ENCODE data around the gene PRKRA. TPM values are rescaled to one million over a fixed set of nuclear protein-coding genes. Genes with fewer than 3 reads are reported as not detected.

PRKRA gene
- total and polyA plus RNA-seq, 4 experiments from 2014 or later, result 51.0 to 83.0 (median 54.7) TPM

DNA sequence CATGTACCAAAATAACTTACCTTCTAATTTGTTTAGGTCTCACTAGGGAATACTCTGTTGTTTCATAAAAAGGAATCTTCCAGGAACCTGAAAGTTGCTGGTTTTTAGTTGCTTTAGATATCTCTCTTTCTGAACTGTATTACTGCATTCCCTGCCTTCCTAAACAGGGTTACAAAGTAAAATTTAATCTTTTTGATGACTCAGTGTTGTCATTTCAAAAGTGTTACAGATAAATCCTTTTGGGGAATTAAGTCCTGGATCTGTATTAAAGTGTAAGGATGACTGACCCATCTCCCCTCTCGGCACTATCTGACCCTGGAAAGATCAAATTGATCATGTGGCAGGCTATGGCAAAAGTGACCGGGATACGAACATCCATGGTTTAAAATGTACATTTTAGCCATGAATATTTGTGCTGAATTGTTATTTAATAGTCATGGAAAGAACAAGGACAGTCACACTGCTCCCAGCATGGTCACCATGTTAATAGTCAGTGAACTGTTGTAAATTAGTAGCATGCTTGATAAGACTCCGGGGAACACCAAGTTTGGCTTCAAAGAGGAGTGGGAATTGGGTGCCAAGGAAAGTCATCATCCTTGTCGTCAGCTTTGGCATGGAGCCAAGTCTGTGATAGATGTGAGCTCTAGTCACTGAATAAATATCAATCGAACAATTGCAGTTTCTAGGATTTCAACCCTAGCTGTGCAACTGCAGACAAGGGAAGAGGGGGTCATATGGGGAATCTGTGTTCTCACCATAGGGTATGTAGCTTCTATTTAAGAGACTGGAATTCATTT, 33.5 kb upstream of the PRKRA start:
- peaks cover 41 to 75% (median 60%) of the 10 kb centered on the region in 4 donors for H3K4me1 Mint-ChIP-seq

DNA sequence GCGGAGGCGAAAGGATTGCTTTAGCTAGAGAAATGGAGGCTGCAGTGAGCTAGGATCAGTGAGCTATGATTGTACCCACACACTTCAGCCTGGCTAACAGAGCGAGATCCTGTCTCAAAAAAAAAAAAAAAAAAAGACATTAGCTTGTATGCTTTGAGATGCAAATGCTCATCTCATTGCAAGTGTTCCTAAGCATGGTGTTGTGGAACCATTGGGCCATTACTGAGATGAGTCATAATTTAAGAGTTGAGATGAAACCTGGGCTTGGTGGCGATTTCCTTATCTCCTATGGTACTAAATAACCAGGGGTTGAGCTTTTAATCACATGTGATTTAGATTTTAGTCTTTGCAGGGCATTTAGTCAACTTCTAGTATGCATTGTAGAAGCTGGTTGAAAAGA, 31.5 kb upstream of the PRKRA start:
- H3K4me3 ChIP-seq (ENCODE audit: low read length in 2 of 2), result no peak overlapping the region
- no peak for DNase-seq
- peaks cover 59% of the 10 kb centered on the region for H3K4me1 ChIP-seq (ENCODE audit: insufficient read depth, low read length)
- Mint-ChIP-seq H3K4me3 (peak overlapping the region; percentile 56 to 99 (median 94)), H3K4me1 (peaks cover 48 to 75% (median 62%) of the 10 kb centered on the region in 4 donors), H3K27ac (peak overlapping the region in 5 of 7 donors; percentile 20 to 68 (median 57)), H3K27me3 (no peaks in the 10 kb centered on the region), H3K36me3 (peaks cover 18 to 30% of the 10 kb centered on the region in 2 donors), H3K9me3 (no peaks in the 10 kb centered on the region)
- CTCF ChIA-PET (ENCODE audit: partially characterized antibody), result interaction anchor here (0.9 to 2.0 kb wide), 5 partner anchors 8 to 68 kb away, joined by 3 to 8 read pairs (median 3); no protein-coding TSS in a partner anchor
- H3K27ac ChIP-seq (ENCODE audit: low read depth, low read length), result no peak overlapping the region
- H3K27me3 ChIP-seq (ENCODE audit: insufficient read depth, low read length), result no peaks in the 10 kb centered on the region
- no peaks in the 10 kb centered on the region for H3K36me3 ChIP-seq (ENCODE audit: insufficient read depth, low read length)
- H3K9me3 ChIP-seq (ENCODE audit: control insufficient read depth in 1 of 2, low read length in 2 of 2), result no peaks in the 10 kb centered on the region
- intact Hi-C loops (cut with micrococcal nuclease), result no loop called here
- POLR2A ChIA-PET (ENCODE audit: partially characterized antibody), result interaction anchor here (1.2 to 4.5 kb wide), 3 partner anchors 10 to 69 kb away, joined by 3 to 49 read pairs (median 8); partner anchors contain the start of genes PJVK and PRKRA

More for the DNA sequence above, 33.5 kb upstream of the PRKRA start:
- H3K9me3 ChIP-seq (ENCODE audit: control insufficient read depth in 1 of 2, low read length in 2 of 2), result no peaks in the 10 kb centered on the region
- peaks cover 28 to 39% of the 10 kb centered on the region in 2 donors for H3K36me3 Mint-ChIP-seq
- DNase-seq, result no peak
- peak overlapping the region in 1 of 8 donors; percentile 3 for H3K4me3 Mint-ChIP-seq
- H3K27me3 ChIP-seq (ENCODE audit: insufficient read depth, low read length), result no peaks in the 10 kb centered on the region
- no peaks in the 10 kb centered on the region for H3K27me3 Mint-ChIP-seq
- no peak overlapping the region for H3K4me3 ChIP-seq (ENCODE audit: low read length in 2 of 2)
- peak overlapping the region in 4 of 7 donors; percentile 19 to 66 (median 42) for H3K27ac Mint-ChIP-seq
- intact Hi-C loops (cut with micrococcal nuclease), result no loop called here
- peaks cover 52% of the 10 kb centered on the region for H3K4me1 ChIP-seq (ENCODE audit: insufficient read depth, low read length)
- no peaks in the 10 kb centered on the region for H3K9me3 Mint-ChIP-seq
- POLR2A ChIA-PET (ENCODE audit: partially characterized antibody), result interaction anchor here (1.1 kb wide), 1 partner anchor 34 kb away, joined by 3 read pairs; the partner anchor contains the start of genes PJVK and PRKRA
- CTCF ChIA-PET (ENCODE audit: partially characterized antibody), result no interaction called here
- H3K27ac ChIP-seq (ENCODE audit: low read depth, low read length), result no peak overlapping the region
- H3K36me3 ChIP-seq (ENCODE audit: insufficient read depth, low read length), result no peaks in the 10 kb centered on the region

DNA sequence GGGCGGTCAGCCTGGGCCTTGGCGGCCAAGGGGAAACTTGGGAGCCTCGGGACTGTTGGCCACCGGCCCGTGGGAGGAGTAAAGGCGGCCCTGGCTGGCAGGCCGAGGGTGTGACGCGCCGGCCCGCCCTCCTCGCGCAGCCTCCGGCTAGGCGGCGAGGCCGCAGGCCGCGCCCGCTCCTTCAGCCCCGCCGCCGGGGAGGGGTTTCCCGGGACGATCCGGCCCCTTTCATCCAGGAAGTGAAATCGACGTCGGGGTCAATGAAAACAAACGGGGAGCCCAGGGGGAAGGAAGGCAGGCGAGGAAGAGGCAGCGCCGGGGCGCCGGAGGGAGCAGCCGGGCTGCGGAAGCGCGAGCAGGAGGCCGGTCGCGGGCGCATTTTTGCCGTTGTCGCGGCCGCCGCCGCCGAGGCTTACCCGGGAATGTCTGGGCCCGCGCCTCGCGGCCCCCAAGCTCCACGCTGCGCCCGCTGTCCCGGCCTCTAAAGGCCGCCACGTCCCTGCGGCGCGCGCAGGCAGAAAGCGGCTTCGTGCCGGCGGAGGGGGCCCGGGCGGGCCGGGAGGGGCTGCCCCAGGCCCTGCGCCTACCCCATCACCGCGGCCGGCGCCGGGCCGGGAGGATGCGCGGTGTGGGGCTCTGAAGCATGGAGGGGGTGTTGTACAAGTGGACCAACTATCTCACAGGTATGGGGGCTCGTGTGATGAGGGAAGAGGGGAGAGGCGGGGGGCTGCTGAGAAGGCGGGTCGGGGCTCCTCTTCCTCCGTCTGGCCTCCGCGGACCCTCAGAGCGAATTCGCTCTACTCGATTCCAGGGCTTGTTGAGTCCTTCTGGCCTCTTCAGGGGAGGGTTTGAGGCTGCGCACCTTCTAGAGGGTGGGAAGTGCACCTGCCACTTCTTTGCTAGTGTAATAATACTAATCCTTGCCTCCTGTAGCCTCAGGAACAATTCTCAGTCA, 29.5 kb upstream of the PRKRA start, which contains the start of gene PLEKHA3:
Gene PLEKHA3 (plus strand): TSS at position 231 of the 955 bp plus-strand sequence. CDS start 413 bp downstream, at position 644.
- no peaks in the 10 kb centered on the region for H3K9me3 ChIP-seq (ENCODE audit: control insufficient read depth in 1 of 2, low read length in 2 of 2)
- CTCF ChIA-PET (ENCODE audit: partially characterized antibody), result interaction anchor here (1.0 to 2.6 kb wide), 6 partner anchors 12 to 67 kb away, joined by 4 to 10 read pairs (median 5); no protein-coding TSS in a partner anchor
- H3K36me3 ChIP-seq (ENCODE audit: insufficient read depth, low read length), result no peaks in the 10 kb centered on the region
- H3K27ac ChIP-seq (ENCODE audit: low read depth, low read length), result peak within 1 kb of the TSS; percentile 81
- no peaks in the 10 kb centered on the region for H3K27me3 Mint-ChIP-seq
- POLR2A ChIA-PET (ENCODE audit: partially characterized antibody), result interaction anchor here (1.0 to 4.5 kb wide), 5 partner anchors 12 to 66 kb away, joined by 3 to 49 read pairs (median 5); partner anchors contain the start of genes PJVK and PRKRA
- peak within 1 kb of the TSS; percentile 96 to 100 (median 99) for H3K27ac Mint-ChIP-seq
- H3K27me3 ChIP-seq (ENCODE audit: insufficient read depth, low read length), result no peaks in the 10 kb centered on the region
- intact Hi-C loops (cut with micrococcal nuclease), result no loop called here
- H3K4me1 Mint-ChIP-seq, result peaks cover 38 to 67% (median 53%) of the 10 kb centered on the region in 4 donors
- no peaks in the 10 kb centered on the region for H3K9me3 Mint-ChIP-seq
- peaks cover 59% of the 10 kb centered on the region for H3K4me1 ChIP-seq (ENCODE audit: insufficient read depth, low read length)
- peak within 1 kb of the TSS; percentile 32 to 100 for H3K4me3 ChIP-seq (ENCODE audit: low read length in 2 of 2)
- H3K4me3 Mint-ChIP-seq, result peak within 1 kb of the TSS; percentile 96 to 100 (median 99)
- peak; percentile 67 to 79 (median 71) for DNase-seq
- H3K36me3 Mint-ChIP-seq, result peaks cover 3 to 15% of the 10 kb centered on the region in 2 donors

DNA sequence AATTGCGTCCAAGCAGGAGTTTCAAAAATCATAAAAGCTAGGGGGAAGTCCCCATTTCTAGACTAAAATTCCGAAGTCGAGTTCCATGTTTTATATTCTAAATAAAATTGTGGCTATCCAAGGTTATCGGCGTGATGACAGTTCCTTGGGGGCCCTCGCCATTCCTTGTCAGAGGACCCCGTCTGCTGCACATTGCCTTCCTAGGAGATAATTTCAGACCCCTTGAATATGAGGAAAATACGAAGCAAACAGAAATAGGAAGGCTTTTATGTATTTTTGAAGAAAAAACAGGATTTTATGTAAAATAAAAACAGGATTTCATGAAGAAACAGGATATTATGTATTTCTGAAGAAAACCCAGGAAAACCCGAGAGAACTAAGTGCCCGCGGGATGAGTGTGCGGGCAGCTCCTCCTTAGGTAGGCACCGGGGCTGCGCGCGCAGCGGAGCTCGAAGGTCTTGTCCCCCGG, 28.8 kb upstream of the PRKRA start:
- H3K4me3 Mint-ChIP-seq, result peak overlapping the region; percentile 96 to 100 (median 99)
- no peaks in the 10 kb centered on the region for H3K36me3 ChIP-seq (ENCODE audit: insufficient read depth, low read length)
- no peaks in the 10 kb centered on the region for H3K27me3 ChIP-seq (ENCODE audit: insufficient read depth, low read length)
- peak in 1 of 5 donors; percentile 15 for DNase-seq
- peaks cover 0 to 11% of the 10 kb centered on the region in 2 donors for H3K36me3 Mint-ChIP-seq
- intact Hi-C loops (cut with micrococcal nuclease), result loop anchor here (2.0 kb wide), 1 partner anchor 17 kb away; no protein-coding TSS in a partner anchor
- H3K4me3 ChIP-seq (ENCODE audit: low read length in 2 of 2), result peak overlapping the region in 1 of 2 donors; percentile 100
- H3K27me3 Mint-ChIP-seq, result no peaks in the 10 kb centered on the region
- CTCF ChIA-PET (ENCODE audit: partially characterized antibody), result interaction anchor here (1.0 to 2.6 kb wide), 6 partner anchors 13 to 66 kb away, joined by 4 to 10 read pairs (median 5); no protein-coding TSS in a partner anchor
- H3K9me3 ChIP-seq (ENCODE audit: control insufficient read depth in 1 of 2, low read length in 2 of 2), result no peaks in the 10 kb centered on the region
- H3K4me1 Mint-ChIP-seq, result peaks cover 37 to 61% (median 49%) of the 10 kb centered on the region in 4 donors
- no peaks in the 10 kb centered on the region for H3K9me3 Mint-ChIP-seq
- peak overlapping the region; percentile 96 to 100 (median 99) for H3K27ac Mint-ChIP-seq
- POLR2A ChIA-PET (ENCODE audit: partially characterized antibody), result interaction anchor here (1.0 to 4.5 kb wide), 5 partner anchors 13 to 65 kb away, joined by 3 to 49 read pairs (median 5); partner anchors contain the start of genes PJVK and PRKRA
- H3K4me1 ChIP-seq (ENCODE audit: insufficient read depth, low read length), result peaks cover 52% of the 10 kb centered on the region
- peak overlapping the region; percentile 81 for H3K27ac ChIP-seq (ENCODE audit: low read depth, low read length)

DNA sequence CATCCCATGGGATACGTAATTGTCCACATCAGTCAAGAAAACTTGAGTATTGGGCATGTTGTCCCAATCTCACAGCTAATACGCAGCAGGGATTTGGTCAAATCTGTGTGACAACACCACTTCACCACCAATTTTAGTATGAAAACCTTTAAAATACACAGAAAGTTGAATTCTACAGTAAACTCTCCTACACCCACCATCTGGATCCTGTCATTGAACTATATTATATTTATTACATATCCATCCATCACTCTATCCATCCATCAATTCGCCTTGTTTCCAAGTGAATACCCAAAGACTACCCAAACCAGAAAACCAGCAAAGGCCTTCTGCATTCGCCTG, 28.3 kb upstream of the PRKRA start:
- H3K4me1 ChIP-seq (ENCODE audit: insufficient read depth, low read length), result peaks cover 47% of the 10 kb centered on the region
- Mint-ChIP-seq H3K4me1 (peaks cover 33 to 56% (median 44%) of the 10 kb centered on the region in 4 donors), H3K9me3 (no peaks in the 10 kb centered on the region), H3K27ac (peak overlapping the region; percentile 96 to 100 (median 99)), H3K36me3 (peaks cover 0 to 8% of the 10 kb centered on the region in 2 donors), H3K4me3 (peak overlapping the region; percentile 96 to 100 (median 99)), H3K27me3 (no peaks in the 10 kb centered on the region)
- CTCF ChIA-PET (ENCODE audit: partially characterized antibody), result interaction anchor here (1.5 to 2.6 kb wide), 4 partner anchors 13 to 66 kb away, joined by 5 to 10 read pairs (median 6); no protein-coding TSS in a partner anchor
- no peak for DNase-seq
- no peaks in the 10 kb centered on the region for H3K9me3 ChIP-seq (ENCODE audit: control insufficient read depth in 1 of 2, low read length in 2 of 2)
- H3K27me3 ChIP-seq (ENCODE audit: insufficient read depth, low read length), result no peaks in the 10 kb centered on the region
- H3K27ac ChIP-seq (ENCODE audit: low read depth, low read length), result peak overlapping the region; percentile 81
- intact Hi-C loops (cut with micrococcal nuclease), result loop anchor here (2.0 kb wide), 1 partner anchor 18 kb away; no protein-coding TSS in a partner anchor
- H3K4me3 ChIP-seq (ENCODE audit: low read length in 2 of 2), result peak overlapping the region; percentile 96 to 100
- POLR2A ChIA-PET (ENCODE audit: partially characterized antibody), result interaction anchor here (1.0 to 4.5 kb wide), 2 partner anchors 28 to 44 kb away, joined by 3 to 49 read pairs; partner anchors contain the start of genes PJVK and PRKRA
- no peaks in the 10 kb centered on the region for H3K36me3 ChIP-seq (ENCODE audit: insufficient read depth, low read length)

Data from CD4-positive, alpha-beta memory T cell (primary cell).